Measurements from ENCODE around the gene KRTAP12-1.

- no peak for TF ChIP-seq POLR2AphosphoS5 (IDR thresholded peaks at IDR 0.05; ENCODE audit: low read depth, low read length)
- no peak for TF ChIP-seq REST (IDR thresholded peaks at IDR 0.05; ENCODE audit: insufficient read depth in 1 of 2, low read depth in 2 of 2, low read length in 2 of 2)
- no peak for TF ChIP-seq TAF1 (IDR thresholded peaks at IDR 0.05; ENCODE audit: borderline replicate concordance, insufficient read depth, low read length)
- no peak for TF ChIP-seq FOXP2 (optimal IDR thresholded peaks at IDR 0.05; ENCODE audit: borderline replicate concordance, extremely low read depth, extremely low read length, insufficient read depth)
These were observed 22.7 kb upstream of the KRTAP12-1 start for GRCh38 chr21:44704636-44705001.

All from PFSK-1 (cell line).